NCI-H82 (cell line): Measurements from ENCODE around the gene CAPN7.

ENCODE experiments used
- DNase-seq: peaks from one replicate; lab custom pipeline; 2025; lab: John Stamatoyannopoulos, UW

CAPN7 gene

GRCh38 chr3:15298504-15298903 lies 92.5 kb downstream of the CAPN7 start:
- DNase-seq = no peak

- DNase-seq = peak; percentile 75
Observed at GRCh38 chr3:15299036-15299435, 93.0 kb downstream of the CAPN7 start.

GRCh38 chr3:15300323-15301078 lies 94.5 kb downstream of the CAPN7 start:
- peak; percentile 30 for DNase-seq

- no peak for DNase-seq
Observed at GRCh38 chr3:15301761-15302160, 95.7 kb downstream of the CAPN7 start.
